Thyroid gland (tissue), 4 donors: ENCODE data around the gene EXOC1.

ENCODE experiments used
- CTCF ChIP-seq, 6 experiments: fragments of 200-600 bp in 3 of 6; fragments of 450-650 bp in 3 of 6; sonication (generic) in 3 of 6; IDR thresholded peaks; one replicate each; pipeline ENCODE4 v1.5.1; 2016 to 2019; ENCODE audit warnings: antibody characterized with exemption in 6 of 6, mild to moderate bottlenecking in 2 of 6, inconsistent platforms in 1 of 6, moderate library complexity in 1 of 6
- POLR2A ChIP-seq, 2 donors: fragments of 450-650 bp; IDR thresholded peaks; one replicate each; pipeline ENCODE4 v1.6.1; 2017; ENCODE audit warnings: antibody characterized with exemption in 2 of 2, mild to moderate bottlenecking in 2 of 2, moderate library complexity in 1 of 2

GRCh38 chr4:55947254-55947882 is 93.9 kb downstream of the EXOC1 start:
- TF ChIP-seq CTCF (IDR thresholded peaks at IDR 0.05) (no peak), POLR2A (IDR thresholded peaks at IDR 0.05) (no peak)
